Heart left ventricle (tissue), 13 donors: ENCODE results near the gene RAI1.

Experiments
- POLR2A ChIP-seq, 2 donors: fragments of 450-650 bp; IDR thresholded peaks; one replicate each; pipeline ENCODE4 v1.6.1; 2017; ENCODE audit warnings: antibody characterized with exemption in 2 of 2, mild to moderate bottlenecking in 2 of 2, moderate library complexity in 2 of 2
- TF ChIP-seq, protein P1 (sequence below), 12 donors: fragments of 200-600 bp; sonication (generic) in 4 of 12; IDR thresholded peaks; one replicate each; pipeline versions ENCODE4 v1.5.0 to v1.8.0; 2018 to 2022; ENCODE audit warnings: antibody characterized with exemption in 12 of 12, mild to moderate bottlenecking in 5 of 12
- donor health status: ischemic (EF 13 %, LVEDD 7.1; RV severe dilation, severe dysfunction).
- donor health status: DM: no; HTN: yes; CAD: no.
- donor health status: DM: no; HTN: no; CAD: no.
- donor health status: ischemic (EF 25% LVEDD 6.9; RV normal size, moderate dysfunction).
- donor health status: ischemic (EF 25% LVEDD 5.7; RV mildly dilated, moderate dysfunction).
- donor health status: ischemic (EF 35%, LVEDD 5.7; RV mildly dilated, moderate dysfunction).
- donor health status: nonischemic (EF 11% LVEDD 7.7; RV severe dilation, severe dysfunction).
- donor health status: DM: yes; HTN: yes; CAD: no.
- donor health status: PGD.
- donor health status: ischemic (EF 29% LVEDD 5.4; RV normal size, mild dysfunction).
- donor health status: nonischemic (EF 23%, LVEDD 6.1; RV moderate dilation, normal function).

DNA sequence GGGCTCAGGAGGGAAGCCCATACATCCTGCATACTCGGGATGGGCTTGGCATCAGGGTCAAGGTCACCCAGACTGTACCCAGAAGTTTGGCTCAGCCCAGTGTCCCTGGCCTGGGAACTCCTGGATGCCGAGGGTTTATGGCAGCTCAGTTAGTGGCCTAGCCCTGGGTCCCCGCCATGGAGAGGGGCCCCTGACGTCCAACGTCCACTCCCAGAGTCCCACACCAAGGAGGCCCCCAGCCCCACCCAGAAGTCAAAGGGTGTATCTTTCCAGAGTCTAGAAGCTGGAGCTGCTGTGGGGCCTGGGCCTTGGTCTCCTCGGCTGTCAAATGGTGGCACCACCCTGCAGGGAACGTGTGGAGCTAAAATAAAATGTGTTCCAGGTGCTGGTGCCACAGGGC, 79.1 kb downstream of the RAI1 start:
- TF ChIP-seq, protein P1, sequence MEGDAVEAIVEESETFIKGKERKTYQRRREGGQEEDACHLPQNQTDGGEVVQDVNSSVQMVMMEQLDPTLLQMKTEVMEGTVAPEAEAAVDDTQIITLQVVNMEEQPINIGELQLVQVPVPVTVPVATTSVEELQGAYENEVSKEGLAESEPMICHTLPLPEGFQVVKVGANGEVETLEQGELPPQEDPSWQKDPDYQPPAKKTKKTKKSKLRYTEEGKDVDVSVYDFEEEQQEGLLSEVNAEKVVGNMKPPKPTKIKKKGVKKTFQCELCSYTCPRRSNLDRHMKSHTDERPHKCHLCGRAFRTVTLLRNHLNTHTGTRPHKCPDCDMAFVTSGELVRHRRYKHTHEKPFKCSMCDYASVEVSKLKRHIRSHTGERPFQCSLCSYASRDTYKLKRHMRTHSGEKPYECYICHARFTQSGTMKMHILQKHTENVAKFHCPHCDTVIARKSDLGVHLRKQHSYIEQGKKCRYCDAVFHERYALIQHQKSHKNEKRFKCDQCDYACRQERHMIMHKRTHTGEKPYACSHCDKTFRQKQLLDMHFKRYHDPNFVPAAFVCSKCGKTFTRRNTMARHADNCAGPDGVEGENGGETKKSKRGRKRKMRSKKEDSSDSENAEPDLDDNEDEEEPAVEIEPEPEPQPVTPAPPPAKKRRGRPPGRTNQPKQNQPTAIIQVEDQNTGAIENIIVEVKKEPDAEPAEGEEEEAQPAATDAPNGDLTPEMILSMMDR (IDR thresholded peaks at IDR 0.05), result no peak
- no peak for TF ChIP-seq POLR2A (IDR thresholded peaks at IDR 0.05)
